Kidney (tissue), 22 donors: ENCODE results near the gene USP38. TPM values are rescaled to one million over a fixed set of nuclear protein-coding genes. Genes with fewer than 3 reads are reported as not detected.

Source experiments
- DNase-seq, 5 donors: peaks; one replicate each; pipeline ENCODE4 v3.0.0-alpha.2; 2013 to 2020
- FAIRE-seq: peaks from 2 replicates; lab custom pipeline; 2012; peaks lifted over from hg19 to GRCh38; lab: Jason Lieb, UNC
- H3K27ac ChIP-seq, 2 donors: one replicate each; pipeline ENCODE4 v1.7.0; 2013; ENCODE audit warnings: low read depth in 2 of 2, low read length in 2 of 2, inconsistent platforms in 1 of 2
- H3K27me3 ChIP-seq: one replicate; pipeline ENCODE4 v1.7.1; 2013; ENCODE audit warnings: low read length, inconsistent platforms; ENCODE audit not compliant: control insufficient read depth, insufficient read depth
- H3K36me3 ChIP-seq, 3 donors: one replicate each; pipeline versions ENCODE4 v1.7.0 to v1.7.1; 2013; ENCODE audit warnings: low read length in 3 of 3, control low read depth in 1 of 3, inconsistent platforms in 1 of 3; ENCODE audit not compliant: insufficient read depth in 3 of 3, control insufficient read depth in 2 of 3
- H3K4me1 ChIP-seq, 3 donors: one replicate each; pipeline versions ENCODE4 v1.7.0 to v1.7.1; 2013; ENCODE audit warnings: low read length in 3 of 3, inconsistent platforms in 1 of 3, low read depth in 1 of 3; ENCODE audit not compliant: control insufficient read depth in 2 of 3, insufficient read depth in 2 of 3
- H3K4me3 ChIP-seq, 3 donors: one replicate each; pipeline versions ENCODE4 v1.7.0 to v1.8.1; 2013; ENCODE audit warnings: low read length in 3 of 3, control low read depth in 1 of 3, inconsistent platforms in 1 of 3
- H3K9ac ChIP-seq, 3 donors: one replicate each; pipeline versions ENCODE4 v1.7.0 to v1.7.1; 2013; ENCODE audit warnings: low read length in 3 of 3, control low read depth in 1 of 3, inconsistent platforms in 1 of 3
- H3K9me3 ChIP-seq, 3 donors: one replicate each; pipeline versions ENCODE4 v1.7.0 to v1.7.1; 2013; ENCODE audit warnings: low read length in 3 of 3, control low read depth in 1 of 3, inconsistent platforms in 1 of 3; ENCODE audit not compliant: control insufficient read depth in 2 of 3, insufficient read depth in 1 of 3
- CTCF ChIP-seq: IDR thresholded peaks from 3 replicates; pipeline ENCODE4 v1.5.1; 2012; ENCODE audit warnings: mild to moderate bottlenecking, moderate library complexity, borderline replicate concordance; ENCODE audit not compliant: insufficient read depth; ENCODE audit errors: extremely low read depth
- intact Hi-C: fragments of 100-400 bp; cut with DNase I; formaldehyde crosslinking; loops from one replicate; pipeline ENCODE4 v1.11.1; 2022
- long read RNA-seq, 10 donors: library from polyadenylated mRNA in 1 of 10; unstranded in 1 of 10; transcript quantifications; one replicate each; pipeline ENCODE4 v2.0.0 and lab custom pipeline, GENCODE V29; 2021 to 2026
- polyA plus RNA-seq: library from polyadenylated mRNA; stranded (reverse); fragments of 350-450 nt; fragmentation: Illumina TruSeq; extraction: RNeasy Lipid Tissue Mini Kit (QIAGEN cat#74804); gene quantifications from one replicate; pipeline ENCODE4 v1.2.3, GENCODE V29; 2014; ENCODE audit warnings: low read depth, low replicate concordance; ENCODE audit not compliant: insufficient read depth
- total RNA-seq: library from RNA; stranded (reverse); fragmentation: NEBNext Ultra II Directional; extraction: Animal tissue kit (Norgen Biotek cat#: 25700); gene quantifications from one replicate; pipeline ENCODE4 v1.2.1, GENCODE V29; 2021
- donor health status: control.
- donor health status: control.
- donor health status: control.
- donor health status: control.
- donor health status: control.
- donor health status: DM: yes; HTN: yes; CAD: no.
- donor health status: Normal renal cell carcinoma (clear cell type).

USP38 gene
- total RNA-seq (21.9 TPM), polyA plus RNA-seq (5.2 TPM)
- long read RNA-seq, donor 1, full-length matches to known transcripts = 1 of 1 reads
- long read RNA-seq, donor 1, partial matches to known transcripts = 0 of 1 reads
- long read RNA-seq, donor 1, other reads (novel, unspliced or antisense) = 0 of 1 reads
- long read RNA-seq, donor 2, full-length matches to known transcripts = 8 of 8 reads
- long read RNA-seq, donor 2, partial matches to known transcripts = 0 of 8 reads
- long read RNA-seq, donor 2, other reads (novel, unspliced or antisense) = 0 of 8 reads
- long read RNA-seq, donor 3, full-length matches to known transcripts = 3 of 3 reads
- long read RNA-seq, donor 3, partial matches to known transcripts = 0 of 3 reads
- long read RNA-seq, donor 3, other reads (novel, unspliced or antisense) = 0 of 3 reads
- long read RNA-seq, donor 4 = 0 reads
- long read RNA-seq, donor 5 = 0 reads
- long read RNA-seq, donor 6, full-length matches to known transcripts = 2 of 2 reads
- long read RNA-seq, donor 6, partial matches to known transcripts = 0 of 2 reads
- long read RNA-seq, donor 6, other reads (novel, unspliced or antisense) = 0 of 2 reads
- long read RNA-seq, donor 7, full-length matches to known transcripts = 13 of 13 reads
- long read RNA-seq, donor 7, partial matches to known transcripts = 0 of 13 reads
- long read RNA-seq, donor 7, other reads (novel, unspliced or antisense) = 0 of 13 reads
- long read RNA-seq, donor 8, full-length matches to known transcripts = 4 of 4 reads
- long read RNA-seq, donor 8, partial matches to known transcripts = 0 of 4 reads
- long read RNA-seq, donor 8, other reads (novel, unspliced or antisense) = 0 of 4 reads
- long read RNA-seq, donor 9 = 0 reads
- long read RNA-seq, donor 10, full-length matches to known transcripts = 3 of 8 reads
- long read RNA-seq, donor 10, partial matches to known transcripts = 5 of 8 reads
- long read RNA-seq, donor 10, other reads (novel, unspliced or antisense) = 0 of 8 reads

GRCh38 chr4:143184503-143185252 is at the start of gene USP38:
Gene USP38, plus strand, starts transcription at chr4:143184917. Its CDS starts 534 bp downstream, at chr4:143185451.
- FAIRE-seq (no peak), DNase-seq (peak; percentile 97 to 98 (median 97))
- no peaks in the 10 kb centered on the region for H3K9me3 ChIP-seq
- peak within 1 kb of the TSS; percentile 86 to 88 for H3K27ac ChIP-seq
- H3K36me3 ChIP-seq = no peaks in the 10 kb centered on the region
- TF ChIP-seq CTCF = peak; percentile 4
- intact Hi-C loops = no loop called here
- H3K4me3 ChIP-seq = peak within 1 kb of the TSS; percentile 94 to 96 (median 96)
- no peaks in the 10 kb centered on the region for H3K27me3 ChIP-seq
- peaks cover 4 to 16% (median 6%) of the 10 kb centered on the region in 3 donors for H3K4me1 ChIP-seq
- H3K9ac ChIP-seq = peak within 1 kb of the TSS; percentile 87 to 96 (median 94)

GRCh38 chr4:143135358-143135757 is 49.4 kb upstream of the USP38 start:
- no peak for DNase-seq
- TF ChIP-seq CTCF = no peak
- Histone ChIP-seq H3K9ac (no peak overlapping the region), H3K4me1 (no peaks in the 10 kb centered on the region), H3K36me3 (no peaks in the 10 kb centered on the region), H3K27me3 (no peaks in the 10 kb centered on the region), H3K9me3 (no peaks in the 10 kb centered on the region), H3K4me3 (no peak overlapping the region), H3K27ac (no peak overlapping the region)
- FAIRE-seq = no peak
- intact Hi-C loops = no loop called here

GRCh38 chr4:143140696-143141095 is 44.0 kb upstream of the USP38 start:
- no peak overlapping the region for H3K4me3 ChIP-seq
- H3K27ac ChIP-seq = no peak overlapping the region
- FAIRE-seq (no peak), DNase-seq (no peak)
- no peaks in the 10 kb centered on the region for H3K27me3 ChIP-seq
- H3K36me3 ChIP-seq = no peaks in the 10 kb centered on the region
- intact Hi-C loops = no loop called here
- H3K9me3 ChIP-seq = no peaks in the 10 kb centered on the region
- H3K4me1 ChIP-seq = no peaks in the 10 kb centered on the region
- no peak overlapping the region for H3K9ac ChIP-seq
- no peak for TF ChIP-seq CTCF
